ENCODE results near the gene DEPDC4. TPM values are rescaled to one million over a fixed set of nuclear protein-coding genes. Genes with fewer than 3 reads are reported as not detected.

The DEPDC4 gene
- total and polyA plus RNA-seq, 2 experiments from 2014 or later, result 2.2 to 9.4 TPM

- Mint-ChIP-seq H3K27ac (no peak overlapping the region), H3K9me3 (no peaks in the 10 kb centered on the region), H3K4me1 (no peaks in the 10 kb centered on the region), H3K27me3 (ENCODE audit: insufficient read depth, low read depth, poor library complexity) (no peaks in the 10 kb centered on the region), H3K4me3 (no peak overlapping the region), H3K36me3 (ENCODE audit: low read depth) (no peaks in the 10 kb centered on the region)
- no peak overlapping the region for H3K27ac ChIP-seq (ENCODE audit: low read depth)
- DNase-seq (ENCODE audit: low spot score), result no peak
- no peak overlapping the region for H3K4me2 ChIP-seq
- H2AFZ ChIP-seq, result no peak overlapping the region
- no peaks in the 10 kb centered on the region for H3K27me3 ChIP-seq (ENCODE audit: insufficient read depth)
- no peaks in the 10 kb centered on the region for H3K36me3 ChIP-seq (ENCODE audit: insufficient read depth)
- no peaks in the 10 kb centered on the region for H4K20me1 ChIP-seq (replicated peaks; ENCODE audit: insufficient read depth)
- no peaks in the 10 kb centered on the region for H3F3A ChIP-seq (replicated peaks; ENCODE audit: low read depth)
- no peak for TF ChIP-seq EZH2phosphoT487 (IDR thresholded peaks at IDR 0.05; ENCODE audit: unreplicated experiment)
- TF ChIP-seq NANOG (IDR thresholded peaks at IDR 0.05; ENCODE audit: borderline replicate concordance), result no peak
- TF ChIP-seq ZNF462 (CRISPR knock-in tag; IDR thresholded peaks at IDR 0.05), result no peak
- no peak for TF ChIP-seq EZH2 (IDR thresholded peaks at IDR 0.05; ENCODE audit: low read depth, unreplicated experiment)
- TF ChIP-seq REST (IDR thresholded peaks at IDR 0.05; ENCODE audit: unreplicated experiment), result no peak
- no peak for TF ChIP-seq ZNF114 (CRISPR knock-in tag; IDR thresholded peaks at IDR 0.05)
- no peak for TF ChIP-seq POLR2AphosphoS5 (IDR thresholded peaks at IDR 0.05; ENCODE audit: low read depth)
- TF ChIP-seq CREB1 (CRISPR knock-in tag; IDR thresholded peaks at IDR 0.05; ENCODE audit: low read depth), result no peak
- TF ChIP-seq JUNB (IDR thresholded peaks at IDR 0.05; ENCODE audit: unreplicated experiment), result no peak
- TF ChIP-seq ZNF331 (CRISPR knock-in tag; IDR thresholded peaks at IDR 0.05; ENCODE audit: low read depth), result no peak
- no peak for TF ChIP-seq STAT1 (IDR thresholded peaks at IDR 0.05; ENCODE audit: unreplicated experiment)
- no peak for TF ChIP-seq CTCF (conservative IDR thresholded peaks at IDR 0.05; ENCODE audit: low read depth in 2 of 2)
- TF ChIP-seq ETS1 (IDR thresholded peaks at IDR 0.05), result no peak
- H3K9me2 ChIP-seq (ENCODE audit: insufficient read depth), result no peaks in the 10 kb centered on the region
- H3K4me1 ChIP-seq (ENCODE audit: insufficient read depth), result no peaks in the 10 kb centered on the region
- H3K4me3 ChIP-seq, result no peak overlapping the region
- ATAC-seq, result no peak
- no peaks in the 10 kb centered on the region for H3K79me2 ChIP-seq (replicated peaks; ENCODE audit: insufficient read depth)
Observed at GRCh38 chr12:100247765-100248164, 19.1 kb downstream of the DEPDC4 start.
